HPDE6-E6E7 (cell line): Measurements from ENCODE around the gene TWIST2.

Experiments used
- DNase-seq: peaks from one replicate; pipeline ENCODE4 v3.0.0; 2011; ENCODE audit warnings: missing footprints; ENCODE audit errors: extremely low spot score

Gene TWIST2

GRCh38 chr2:238847841-238848690, at the start of gene TWIST2:
TWIST2 (plus strand) TSS chr2:238848085; CDS start chr2:238848216, 131 bp downstream.
- DNase-seq = peak; percentile 75

- no peak for DNase-seq
Observed at GRCh38 chr2:238801791-238802190, 46.1 kb upstream of the TWIST2 start.

- DNase-seq = no peak
Observed at GRCh38 chr2:238802957-238803356, 44.9 kb upstream of the TWIST2 start.

- no peak for DNase-seq
Observed at GRCh38 chr2:238803996-238804870, 43.7 kb upstream of the TWIST2 start.

GRCh38 chr2:238808761-238809160, 39.1 kb upstream of the TWIST2 start:
- no peak for DNase-seq

GRCh38 chr2:238810321-238810720, 37.6 kb upstream of the TWIST2 start:
- no peak for DNase-seq

GRCh38 chr2:238811293-238811692, 36.6 kb upstream of the TWIST2 start:
- DNase-seq = no peak

- no peak for DNase-seq
Observed at GRCh38 chr2:238811759-238812158, 36.1 kb upstream of the TWIST2 start.

- DNase-seq = no peak
Observed at GRCh38 chr2:238813109-238813508, 34.8 kb upstream of the TWIST2 start.

- no peak for DNase-seq
Observed at GRCh38 chr2:238814815-238815214, 33.1 kb upstream of the TWIST2 start.

- no peak for DNase-seq
Observed at GRCh38 chr2:238816291-238816690, 31.6 kb upstream of the TWIST2 start.

GRCh38 chr2:238817382-238817781, 30.5 kb upstream of the TWIST2 start:
- no peak for DNase-seq

GRCh38 chr2:238817891-238818290, 30.0 kb upstream of the TWIST2 start:
- no peak for DNase-seq

GRCh38 chr2:238818561-238818960, 29.3 kb upstream of the TWIST2 start:
- no peak for DNase-seq

GRCh38 chr2:238820197-238820596, 27.7 kb upstream of the TWIST2 start:
- no peak for DNase-seq

GRCh38 chr2:238820916-238821315, 27.0 kb upstream of the TWIST2 start:
- DNase-seq = no peak

GRCh38 chr2:238821391-238821790, 26.5 kb upstream of the TWIST2 start:
- DNase-seq = no peak

GRCh38 chr2:238821944-238822670, 25.8 kb upstream of the TWIST2 start:
- no peak for DNase-seq

- no peak for DNase-seq
Observed at GRCh38 chr2:238822955-238823354, 24.9 kb upstream of the TWIST2 start.

GRCh38 chr2:238831177-238831576, 16.7 kb upstream of the TWIST2 start:
- DNase-seq = no peak

GRCh38 chr2:238834982-238835381, 12.9 kb upstream of the TWIST2 start:
- DNase-seq = no peak

- DNase-seq = no peak
Observed at GRCh38 chr2:238835726-238836301, 12.1 kb upstream of the TWIST2 start.
